ENCODE measurements around the gene PRDM11.
A peak's percentile ranks its signal among the peaks of the same experiment; 100 is the strongest.

PRDM11 gene

DNA sequence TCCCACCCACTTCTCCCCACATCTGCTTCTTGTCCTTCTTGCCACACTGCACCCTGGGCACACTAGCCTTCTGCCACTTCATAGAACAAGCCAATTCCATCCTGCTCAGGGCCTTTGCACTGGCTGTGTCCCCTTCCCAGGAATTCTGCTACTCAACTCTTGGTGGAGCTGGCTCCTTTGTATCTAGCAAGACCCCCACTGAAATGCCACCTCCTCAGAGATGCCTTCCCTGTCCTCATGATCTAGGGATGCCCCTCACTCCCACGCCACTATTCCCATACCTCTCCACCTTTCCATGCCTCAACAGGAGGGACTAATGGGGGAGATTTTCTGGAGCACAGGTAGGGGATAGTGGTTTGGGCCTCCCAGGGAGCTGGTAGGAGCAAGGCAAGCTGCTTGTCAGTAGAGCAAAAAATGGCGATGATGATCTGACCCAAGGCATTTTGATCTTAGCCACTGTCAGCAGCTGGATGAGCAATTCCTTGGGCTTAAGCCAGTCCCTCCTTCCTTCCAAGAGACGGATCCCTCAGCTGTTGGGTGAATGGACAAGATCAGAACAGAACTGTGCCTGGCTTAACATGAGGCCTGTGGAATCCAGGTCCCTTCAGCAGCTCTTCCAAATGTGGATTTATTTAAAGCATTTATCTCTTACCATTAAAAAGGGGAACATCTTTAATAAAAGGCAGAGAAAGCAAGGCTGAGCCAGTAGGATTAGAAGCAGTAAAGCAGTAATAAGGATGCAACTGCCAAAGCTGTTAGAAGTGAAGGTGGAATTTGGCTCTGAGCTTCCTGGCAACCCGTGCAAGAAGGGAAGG is 4.0 kb upstream of the PRDM11 start:
- no peak overlapping the region for H3K9ac ChIP-seq (ENCODE audit: low read length)
- H3K36me3 ChIP-seq (ENCODE audit: control insufficient read depth, insufficient read depth, low read length): no peaks in the 10 kb centered on the region
- H3K4me3 ChIP-seq (ENCODE audit: low read depth, low read length): no peak overlapping the region
- peaks cover 62% of the 10 kb centered on the region for H3K27me3 ChIP-seq (ENCODE audit: control insufficient read depth, insufficient read depth, low read length)
- no peak overlapping the region for H3K27ac ChIP-seq (ENCODE audit: low read depth, low read length)
- H3K9me3 ChIP-seq (ENCODE audit: control insufficient read depth, insufficient read depth, low read depth, low read length): no peaks in the 10 kb centered on the region
- H3K4me1 ChIP-seq (ENCODE audit: control insufficient read depth, insufficient read depth, low read length): no peaks in the 10 kb centered on the region

DNA sequence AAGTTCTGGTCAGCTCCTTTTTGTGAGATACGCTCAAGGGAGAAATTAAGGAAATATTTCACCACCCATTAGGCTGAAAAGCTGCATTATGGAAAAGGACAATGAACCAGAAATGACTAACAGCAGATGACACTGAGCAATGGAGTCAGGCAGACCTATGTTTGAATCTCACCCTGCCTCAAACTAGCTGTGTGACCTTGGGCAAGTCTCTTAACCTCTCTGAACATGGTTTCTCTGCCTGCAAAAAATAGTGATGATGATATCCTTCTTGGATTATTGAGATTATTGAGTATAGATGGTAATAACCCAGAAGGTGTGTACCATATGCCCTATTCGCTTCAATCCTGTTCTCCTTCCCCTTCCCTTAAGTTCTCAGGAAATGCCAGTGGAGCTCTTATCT is 2.9 kb upstream of the PRDM11 start:
- Histone ChIP-seq H3K36me3 (ENCODE audit: control insufficient read depth, insufficient read depth, low read length) (no peaks in the 10 kb centered on the region), H3K4me1 (ENCODE audit: control insufficient read depth, insufficient read depth, low read length) (peaks cover 5% of the 10 kb centered on the region; the same call in 1 of the 2 replicates), H3K4me3 (ENCODE audit: low read depth, low read length) (no peak overlapping the region), H3K27ac (ENCODE audit: low read depth, low read length) (no peak overlapping the region), H3K27me3 (ENCODE audit: control insufficient read depth, insufficient read depth, low read length) (peaks cover 60% of the 10 kb centered on the region), H3K9ac (ENCODE audit: low read length) (no peak overlapping the region), H3K9me3 (ENCODE audit: control insufficient read depth, insufficient read depth, low read depth, low read length) (no peaks in the 10 kb centered on the region)

GRCh38 chr11:45144126-45145082 is 2.0 kb upstream of the PRDM11 start:
- Histone ChIP-seq H3K9ac (ENCODE audit: low read length) (no peak overlapping the region), H3K4me1 (ENCODE audit: control insufficient read depth, insufficient read depth, low read length) (peaks cover 5% of the 10 kb centered on the region; the same call in 1 of the 2 replicates), H3K27ac (ENCODE audit: low read depth, low read length) (no peak overlapping the region), H3K36me3 (ENCODE audit: control insufficient read depth, insufficient read depth, low read length) (no peaks in the 10 kb centered on the region; the same call in 1 of the 2 replicates), H3K27me3 (ENCODE audit: control insufficient read depth, insufficient read depth, low read length) (peaks cover 62% of the 10 kb centered on the region), H3K4me3 (ENCODE audit: low read depth, low read length) (no peak overlapping the region), H3K9me3 (ENCODE audit: control insufficient read depth, insufficient read depth, low read depth, low read length) (peaks cover 3% of the 10 kb centered on the region)

- Histone ChIP-seq H3K4me1 (ENCODE audit: control insufficient read depth, insufficient read depth, low read length) (peaks cover 5% of the 10 kb centered on the region; the same call in 1 of the 2 replicates), H3K9ac (ENCODE audit: low read length) (no peak overlapping the region), H3K4me3 (ENCODE audit: low read depth, low read length) (peak overlapping the region; percentile 62), H3K9me3 (ENCODE audit: control insufficient read depth, insufficient read depth, low read depth, low read length) (peaks cover 6% of the 10 kb centered on the region), H3K27ac (ENCODE audit: low read depth, low read length) (no peak overlapping the region), H3K27me3 (ENCODE audit: control insufficient read depth, insufficient read depth, low read length) (peaks cover 58% of the 10 kb centered on the region), H3K36me3 (ENCODE audit: control insufficient read depth, insufficient read depth, low read length) (peaks cover 3% of the 10 kb centered on the region; the same call in 1 of the 2 replicates)
Observed at GRCh38 chr11:45145083-45145378, 1.4 kb upstream of the PRDM11 start.

GRCh38 chr11:45145379-45146071 is 914 bp upstream of the PRDM11 start:
- peaks cover 5% of the 10 kb centered on the region; the same call in 1 of the 2 replicates for H3K4me1 ChIP-seq (ENCODE audit: control insufficient read depth, insufficient read depth, low read length)
- H3K27me3 ChIP-seq (ENCODE audit: control insufficient read depth, insufficient read depth, low read length): peaks cover 55% of the 10 kb centered on the region
- peaks cover 3% of the 10 kb centered on the region; the same call in 1 of the 2 replicates for H3K36me3 ChIP-seq (ENCODE audit: control insufficient read depth, insufficient read depth, low read length)
- no peak overlapping the region for H3K9ac ChIP-seq (ENCODE audit: low read length)
- peak overlapping the region; percentile 62 for H3K4me3 ChIP-seq (ENCODE audit: low read depth, low read length)
- H3K27ac ChIP-seq (ENCODE audit: low read depth, low read length): no peak overlapping the region
- H3K9me3 ChIP-seq (ENCODE audit: control insufficient read depth, insufficient read depth, low read depth, low read length): peaks cover 6% of the 10 kb centered on the region

- Histone ChIP-seq H3K9ac (ENCODE audit: low read length) (peak overlapping the region; percentile 73), H3K27ac (ENCODE audit: low read depth, low read length) (peak overlapping the region; percentile 46; the same call in 1 of the 2 replicates), H3K9me3 (ENCODE audit: control insufficient read depth, insufficient read depth, low read depth, low read length) (peaks cover 6% of the 10 kb centered on the region), H3K36me3 (ENCODE audit: control insufficient read depth, insufficient read depth, low read length) (peaks cover 3% of the 10 kb centered on the region; the same call in 1 of the 2 replicates), H3K4me1 (ENCODE audit: control insufficient read depth, insufficient read depth, low read length) (peaks cover 5% of the 10 kb centered on the region; the same call in 1 of the 2 replicates), H3K27me3 (ENCODE audit: control insufficient read depth, insufficient read depth, low read length) (peaks cover 38% of the 10 kb centered on the region), H3K4me3 (ENCODE audit: low read depth, low read length) (peak overlapping the region; percentile 88)
Observed at GRCh38 chr11:45147017-45147728, 734 bp downstream of the PRDM11 start.

DNA sequence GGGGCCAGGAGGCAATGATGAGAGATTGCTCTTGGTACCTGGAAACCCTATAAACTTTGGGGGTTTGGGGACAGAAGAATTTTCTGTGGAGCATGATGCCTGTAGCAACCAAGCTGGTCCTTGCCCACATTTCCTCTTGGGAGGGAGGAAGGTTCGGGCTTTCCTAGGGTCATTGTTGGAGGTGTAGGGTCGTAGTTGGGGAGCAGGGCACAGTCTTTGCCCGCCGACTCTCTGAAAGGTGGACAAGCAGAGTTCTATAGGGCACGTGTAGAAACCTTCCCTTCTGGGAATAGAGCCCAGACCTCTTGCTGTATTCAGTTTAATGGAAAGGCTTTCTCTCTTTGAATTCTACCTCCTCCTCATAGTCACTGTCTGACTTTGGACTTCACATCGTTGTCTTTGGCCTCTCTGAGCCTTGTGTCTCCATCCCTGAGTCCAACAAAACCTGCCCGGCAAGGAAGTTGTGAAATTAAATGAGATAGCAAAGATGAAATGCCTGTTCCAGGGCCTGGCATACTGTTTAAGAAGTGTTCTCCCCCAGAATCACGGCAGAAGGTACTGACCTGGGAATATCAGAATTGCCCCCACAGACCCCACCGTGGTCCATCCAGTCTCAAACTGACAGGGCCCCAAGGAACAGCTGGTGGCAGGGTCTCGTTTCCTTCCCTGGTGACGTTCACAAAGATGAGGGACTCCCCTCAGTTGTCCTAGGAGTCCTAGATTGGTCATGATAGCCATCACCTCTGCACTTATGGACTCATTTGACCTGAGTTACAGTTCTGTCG is 1.6 kb downstream of the PRDM11 start:
- Histone ChIP-seq H3K27me3 (ENCODE audit: control insufficient read depth, insufficient read depth, low read length) (peaks cover 29% of the 10 kb centered on the region), H3K36me3 (ENCODE audit: control insufficient read depth, insufficient read depth, low read length) (peaks cover 3% of the 10 kb centered on the region; the same call in 1 of the 2 replicates), H3K27ac (ENCODE audit: low read depth, low read length) (no peak overlapping the region), H3K4me3 (ENCODE audit: low read depth, low read length) (peak overlapping the region; percentile 88), H3K4me1 (ENCODE audit: control insufficient read depth, insufficient read depth, low read length) (peaks cover 5% of the 10 kb centered on the region; the same call in 1 of the 2 replicates), H3K9me3 (ENCODE audit: control insufficient read depth, insufficient read depth, low read depth, low read length) (peaks cover 6% of the 10 kb centered on the region), H3K9ac (ENCODE audit: low read length) (peak overlapping the region; percentile 73)

DNA sequence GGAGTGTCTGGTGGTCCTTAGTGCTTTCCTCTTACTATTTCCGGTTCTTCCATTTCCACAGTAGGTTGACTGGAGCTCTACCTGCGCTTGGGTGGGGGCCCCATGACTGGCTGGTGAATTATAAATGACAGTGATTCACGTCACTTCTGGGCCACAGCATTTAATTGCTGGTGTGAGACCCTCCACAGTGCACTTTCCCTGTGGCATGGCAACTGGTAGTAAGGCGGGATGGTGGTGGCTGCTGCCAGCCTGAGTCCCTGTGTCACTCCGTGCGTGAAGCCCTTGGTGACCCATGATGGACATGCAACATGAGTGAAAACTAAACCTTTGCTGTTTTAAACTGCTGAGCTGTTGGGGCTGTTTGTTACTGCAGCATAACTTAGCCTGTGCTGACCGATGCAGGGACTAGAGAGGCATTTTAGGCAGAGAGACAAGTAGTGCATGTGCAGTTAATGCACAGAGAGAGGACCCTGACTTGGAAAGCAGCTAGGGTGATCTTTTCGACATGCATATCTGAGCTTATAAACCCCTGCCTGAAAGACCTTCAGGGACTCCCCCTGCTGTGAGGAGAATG is 3.1 kb downstream of the PRDM11 start:
- no peak overlapping the region for H3K4me3 ChIP-seq (ENCODE audit: low read depth, low read length)
- peaks cover 5% of the 10 kb centered on the region; the same call in 1 of the 2 replicates for H3K4me1 ChIP-seq (ENCODE audit: control insufficient read depth, insufficient read depth, low read length)
- H3K27me3 ChIP-seq (ENCODE audit: control insufficient read depth, insufficient read depth, low read length): peaks cover 14% of the 10 kb centered on the region
- H3K36me3 ChIP-seq (ENCODE audit: control insufficient read depth, insufficient read depth, low read length): peaks cover 3% of the 10 kb centered on the region; the same call in 1 of the 2 replicates
- no peak overlapping the region for H3K27ac ChIP-seq (ENCODE audit: low read depth, low read length)
- H3K9me3 ChIP-seq (ENCODE audit: control insufficient read depth, insufficient read depth, low read depth, low read length): peaks cover 6% of the 10 kb centered on the region
- H3K9ac ChIP-seq (ENCODE audit: low read length): no peak overlapping the region

DNA sequence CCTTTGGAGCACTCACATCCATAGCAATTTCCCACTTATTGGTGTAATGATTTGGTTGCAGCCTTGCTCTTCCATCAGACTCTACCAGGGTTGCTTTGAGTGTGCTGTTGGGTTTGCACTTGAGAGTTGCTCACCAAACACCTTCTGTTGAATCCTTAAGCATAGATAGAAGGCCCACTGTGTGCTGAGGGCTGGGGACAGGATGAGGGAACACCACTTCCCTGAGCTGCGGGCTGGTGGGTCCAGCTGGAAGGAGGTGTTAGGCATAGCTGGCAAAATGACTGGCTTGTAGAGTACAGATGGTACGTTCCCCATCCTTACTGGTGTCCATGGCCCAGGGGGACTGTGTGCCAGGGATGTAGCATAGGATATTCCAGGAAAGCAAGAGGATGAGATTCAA is 3.9 kb downstream of the PRDM11 start:
- Histone ChIP-seq H3K27ac (ENCODE audit: low read depth, low read length) (no peak overlapping the region), H3K9ac (ENCODE audit: low read length) (no peak overlapping the region), H3K9me3 (ENCODE audit: control insufficient read depth, insufficient read depth, low read depth, low read length) (peaks cover 6% of the 10 kb centered on the region), H3K27me3 (ENCODE audit: control insufficient read depth, insufficient read depth, low read length) (peaks cover 8% of the 10 kb centered on the region), H3K36me3 (ENCODE audit: control insufficient read depth, insufficient read depth, low read length) (peaks cover 3% of the 10 kb centered on the region; the same call in 1 of the 2 replicates), H3K4me3 (ENCODE audit: low read depth, low read length) (no peak overlapping the region), H3K4me1 (ENCODE audit: control insufficient read depth, insufficient read depth, low read length) (peaks cover 5% of the 10 kb centered on the region; the same call in 1 of the 2 replicates)
